Measurements from ENCODE around the gene GAGE10.

GRCh38 chrX:49263631-49264030, 39.8 kb upstream of the GAGE10 start:
- no peak for TF ChIP-seq CTCF (IDR thresholded peaks at IDR 0.05)
- TF ChIP-seq EP300 (IDR thresholded peaks at IDR 0.05): no peak
